Skeletal muscle satellite cell (primary cell): Measurements from ENCODE around the gene CALD1.

Experiments
- H3K27me3 ChIP-seq: 2 replicates; pipeline ENCODE4 v1.7.0; 2013; ENCODE audit warnings: low read length; ENCODE audit not compliant: control insufficient read depth, insufficient read depth
- H3K36me3 ChIP-seq: 2 replicates; pipeline ENCODE4 v1.7.0; 2013; ENCODE audit warnings: mild to moderate bottlenecking, control low read depth, low read length; ENCODE audit not compliant: insufficient read depth
- H3K4me1 ChIP-seq: 2 replicates; pipeline ENCODE4 v1.7.0; 2013; ENCODE audit warnings: low read length; ENCODE audit not compliant: control insufficient read depth, insufficient read depth
- H3K4me2 ChIP-seq: 2 replicates; pipeline ENCODE4 v1.7.0; 2013; ENCODE audit warnings: mild to moderate bottlenecking, low read length
- H3K4me3 ChIP-seq: 2 replicates; pipeline ENCODE4 v1.7.0; 2013; ENCODE audit warnings: low read length
- H3K9ac ChIP-seq: 2 replicates; pipeline ENCODE4 v1.7.0; 2013; ENCODE audit warnings: mild to moderate bottlenecking, low read depth, low read length, moderate library complexity
- H3K9me3 ChIP-seq: replicated peaks from 2 replicates; pipeline ENCODE4 v1.7.0; 2013; ENCODE audit warnings: mild to moderate bottlenecking, control low read depth, low read length

Gene CALD1

DNA sequence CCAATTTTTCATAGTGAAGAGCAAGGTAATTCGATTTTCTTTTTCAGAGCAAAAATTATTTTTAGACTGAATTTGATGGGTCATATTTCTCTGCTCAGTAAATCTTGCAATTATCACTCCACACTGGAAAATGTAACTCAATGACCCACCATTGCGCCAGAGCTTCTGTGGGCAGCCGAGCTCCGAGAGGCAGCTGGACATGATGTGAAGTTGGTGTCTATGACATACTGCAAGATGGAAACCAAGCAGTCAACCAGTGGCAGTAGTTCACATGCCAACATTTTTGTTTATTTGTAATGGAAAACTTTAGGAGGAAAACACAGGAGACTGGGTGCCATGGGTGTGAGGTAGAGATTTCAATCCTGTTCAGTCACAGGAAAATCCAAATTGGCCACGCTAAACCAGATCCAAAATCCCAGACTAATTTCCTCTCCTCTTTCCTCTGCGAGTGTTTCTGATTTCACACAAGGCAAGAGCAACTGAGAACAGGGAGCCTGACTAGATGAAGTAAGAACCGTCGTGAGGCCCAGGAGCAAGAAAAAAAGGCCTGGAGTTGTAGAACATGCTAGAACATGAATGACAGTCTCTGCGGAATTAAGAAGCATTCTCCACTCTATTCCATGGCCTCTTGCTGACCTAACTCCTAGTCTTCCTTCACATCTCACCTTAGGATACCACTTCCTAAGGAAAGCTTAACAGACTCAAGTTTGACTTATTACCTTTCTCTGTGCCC is 39.3 kb downstream of the CALD1 start:
- H3K4me2 ChIP-seq = no peak overlapping the region
- peaks cover 22% of the 10 kb centered on the region for H3K4me1 ChIP-seq
- H3K9me3 ChIP-seq = no peaks in the 10 kb centered on the region
- peaks cover 19% of the 10 kb centered on the region for H3K36me3 ChIP-seq
- no peak overlapping the region for H3K4me3 ChIP-seq
- H3K9ac ChIP-seq = no peak overlapping the region
- no peaks in the 10 kb centered on the region for H3K27me3 ChIP-seq

DNA sequence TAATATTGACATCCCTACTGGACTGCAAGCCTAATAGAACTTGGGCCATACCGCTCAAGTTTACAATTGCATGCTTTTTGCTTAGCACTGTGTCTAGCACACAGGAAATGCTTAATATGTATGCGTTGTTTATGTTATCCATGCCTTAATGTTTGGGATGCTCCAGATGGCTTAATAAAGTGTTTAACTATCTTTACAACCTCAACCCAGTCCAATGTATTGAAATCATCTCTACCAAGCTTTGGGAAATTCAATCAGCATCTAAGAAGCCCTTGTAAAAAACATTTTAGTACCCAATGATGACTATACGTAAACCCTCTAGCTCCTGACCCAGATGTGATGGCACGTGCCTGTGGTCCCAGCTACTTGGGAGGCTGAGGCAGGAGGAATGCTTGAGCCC is 40.0 kb downstream of the CALD1 start:
- Histone ChIP-seq H3K27me3 (no peaks in the 10 kb centered on the region), H3K4me3 (no peak overlapping the region), H3K4me1 (peaks cover 23% of the 10 kb centered on the region), H3K4me2 (no peak overlapping the region), H3K36me3 (peaks cover 14% of the 10 kb centered on the region), H3K9ac (no peak overlapping the region), H3K9me3 (no peaks in the 10 kb centered on the region)

DNA sequence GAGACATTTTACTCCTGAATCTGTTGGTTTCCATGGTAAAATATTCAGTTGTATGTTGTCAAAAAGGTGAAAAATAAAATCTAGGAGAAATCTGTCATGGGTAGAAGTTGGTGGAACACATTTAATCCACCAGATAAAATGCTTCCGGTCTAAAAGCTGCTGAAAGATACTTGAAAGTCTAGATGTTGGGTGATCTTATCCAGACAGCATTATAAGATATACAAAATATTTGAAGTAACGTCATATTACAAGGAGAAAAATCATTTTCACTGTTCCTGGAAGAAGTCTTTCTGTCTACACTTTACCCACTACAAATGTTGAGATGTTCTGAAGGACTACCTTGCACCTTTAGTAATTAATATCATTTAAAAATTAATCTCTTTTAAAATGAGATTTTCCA is 40.9 kb downstream of the CALD1 start:
- Histone ChIP-seq H3K27me3 (no peaks in the 10 kb centered on the region), H3K4me2 (no peak overlapping the region), H3K4me3 (no peak overlapping the region), H3K36me3 (peaks cover 13% of the 10 kb centered on the region), H3K9ac (no peak overlapping the region), H3K4me1 (peaks cover 26% of the 10 kb centered on the region), H3K9me3 (no peaks in the 10 kb centered on the region)

DNA sequence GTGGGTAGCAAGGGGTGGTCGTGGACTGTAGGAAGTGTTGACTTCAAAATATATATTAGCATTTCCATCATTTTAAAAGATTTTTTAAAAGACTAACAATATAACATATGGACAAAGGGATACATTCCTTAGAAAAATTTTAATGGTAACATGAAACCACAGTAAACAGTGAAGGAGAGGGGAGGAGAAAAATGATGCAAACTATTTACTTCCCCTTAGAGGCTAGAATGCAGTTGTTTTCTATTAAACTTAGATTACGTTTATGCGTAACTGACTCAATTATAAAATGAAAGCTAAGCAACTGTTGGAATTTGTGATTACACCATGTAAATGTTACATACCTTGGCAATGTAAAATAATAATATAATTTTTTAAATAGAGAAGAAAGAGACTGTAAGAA is 41.3 kb downstream of the CALD1 start:
- Histone ChIP-seq H3K4me2 (no peak overlapping the region), H3K9ac (no peak overlapping the region), H3K4me1 (peaks cover 30% of the 10 kb centered on the region), H3K9me3 (no peaks in the 10 kb centered on the region), H3K27me3 (no peaks in the 10 kb centered on the region), H3K36me3 (peaks cover 13% of the 10 kb centered on the region), H3K4me3 (no peak overlapping the region)

DNA sequence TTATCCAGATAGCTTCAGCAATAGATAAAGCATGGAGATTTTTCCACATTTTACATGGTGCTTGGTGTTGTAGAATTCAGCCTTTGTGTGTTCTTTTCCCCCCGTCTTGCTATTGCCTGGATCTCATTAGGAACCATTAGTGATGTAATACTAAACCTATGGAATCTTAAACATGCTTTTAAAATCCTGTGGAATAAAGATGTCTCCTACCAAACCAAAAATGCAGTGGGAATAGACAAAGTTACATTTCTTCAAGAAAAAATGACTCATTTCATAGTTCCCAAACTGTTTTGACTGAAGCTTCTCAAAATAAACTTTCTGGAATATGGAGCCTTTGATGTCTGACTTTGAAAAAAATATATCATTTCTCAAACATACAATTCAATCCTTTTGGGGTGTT is 44.0 kb downstream of the CALD1 start:
- Histone ChIP-seq H3K4me2 (peak overlapping the region; percentile 17), H3K27me3 (no peaks in the 10 kb centered on the region), H3K36me3 (peaks cover 13% of the 10 kb centered on the region), H3K9me3 (no peaks in the 10 kb centered on the region), H3K9ac (peak overlapping the region; percentile 41), H3K4me3 (no peak overlapping the region), H3K4me1 (peaks cover 50% of the 10 kb centered on the region)

DNA sequence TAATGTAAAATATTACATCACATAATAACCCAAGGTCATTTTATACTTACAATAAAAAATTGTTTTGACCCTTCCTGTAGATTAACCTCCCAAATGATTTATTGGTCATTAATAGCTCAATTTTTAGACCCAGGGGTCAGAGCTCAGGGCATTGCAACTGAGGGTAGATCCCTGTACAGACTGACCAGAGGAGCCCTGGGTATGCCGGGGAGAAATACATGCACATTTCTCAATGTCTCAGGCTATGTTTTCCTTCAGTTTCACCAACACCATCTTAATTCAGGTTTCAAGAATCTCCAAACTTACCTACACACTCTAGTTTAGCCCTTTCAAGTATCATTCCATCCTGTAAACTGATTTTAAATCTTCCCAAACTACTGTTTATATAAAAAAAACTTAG is 46.2 kb downstream of the CALD1 start:
- Histone ChIP-seq H3K4me1 (peaks cover 57% of the 10 kb centered on the region), H3K4me3 (peak overlapping the region; percentile 24), H3K9ac (peak overlapping the region; percentile 68), H3K36me3 (peaks cover 4% of the 10 kb centered on the region), H3K27me3 (no peaks in the 10 kb centered on the region), H3K9me3 (no peaks in the 10 kb centered on the region), H3K4me2 (peak overlapping the region; percentile 47)

DNA sequence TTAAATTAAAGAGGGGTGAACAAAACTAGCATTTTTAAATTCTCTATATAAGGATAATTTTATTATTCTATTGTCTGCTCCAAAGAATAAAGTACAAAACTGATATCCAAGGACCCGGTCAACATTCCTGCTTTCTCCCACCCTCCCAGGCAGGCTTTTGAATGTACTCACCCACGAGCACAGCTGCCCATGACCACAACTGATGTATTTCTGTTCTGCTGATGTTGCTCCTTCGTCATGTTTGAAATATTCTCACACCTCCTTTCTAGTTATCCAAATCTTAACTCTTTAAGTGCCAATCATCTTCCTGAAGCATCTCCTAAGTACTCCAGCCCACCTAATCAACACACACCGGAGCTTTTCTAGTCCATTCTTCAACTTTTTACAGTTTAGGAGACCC is 46.7 kb downstream of the CALD1 start:
- H3K27me3 ChIP-seq = no peaks in the 10 kb centered on the region
- no peaks in the 10 kb centered on the region for H3K9me3 ChIP-seq
- H3K9ac ChIP-seq = peak overlapping the region; percentile 68
- peaks cover 57% of the 10 kb centered on the region for H3K4me1 ChIP-seq
- H3K36me3 ChIP-seq = peaks cover 4% of the 10 kb centered on the region
- H3K4me3 ChIP-seq = peak overlapping the region; percentile 24
- peak overlapping the region; percentile 47 for H3K4me2 ChIP-seq

DNA sequence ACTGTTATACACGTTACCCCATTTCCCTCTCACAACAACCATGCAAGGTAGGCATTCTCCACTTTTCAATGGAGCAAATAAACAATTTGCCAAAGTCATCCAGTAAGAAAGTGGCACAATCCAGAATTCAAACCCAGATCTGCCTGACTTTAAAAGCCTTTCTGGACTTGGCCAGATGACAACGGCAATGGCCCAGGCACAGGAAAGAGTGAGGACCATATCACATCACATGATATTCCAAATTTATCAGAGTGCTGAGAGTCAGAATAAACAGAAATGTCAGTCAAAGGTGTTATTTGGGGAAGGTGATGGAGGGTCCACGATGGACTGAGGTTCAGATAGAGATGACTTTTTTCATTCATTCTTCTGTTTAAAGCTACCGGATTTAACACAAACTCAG is 48.0 kb downstream of the CALD1 start:
- H3K36me3 ChIP-seq = peaks cover 2% of the 10 kb centered on the region
- no peaks in the 10 kb centered on the region for H3K27me3 ChIP-seq
- no peak overlapping the region for H3K4me2 ChIP-seq
- H3K4me3 ChIP-seq = no peak overlapping the region
- H3K4me1 ChIP-seq = peaks cover 57% of the 10 kb centered on the region
- H3K9me3 ChIP-seq = no peaks in the 10 kb centered on the region
- peak overlapping the region; percentile 77 for H3K9ac ChIP-seq

DNA sequence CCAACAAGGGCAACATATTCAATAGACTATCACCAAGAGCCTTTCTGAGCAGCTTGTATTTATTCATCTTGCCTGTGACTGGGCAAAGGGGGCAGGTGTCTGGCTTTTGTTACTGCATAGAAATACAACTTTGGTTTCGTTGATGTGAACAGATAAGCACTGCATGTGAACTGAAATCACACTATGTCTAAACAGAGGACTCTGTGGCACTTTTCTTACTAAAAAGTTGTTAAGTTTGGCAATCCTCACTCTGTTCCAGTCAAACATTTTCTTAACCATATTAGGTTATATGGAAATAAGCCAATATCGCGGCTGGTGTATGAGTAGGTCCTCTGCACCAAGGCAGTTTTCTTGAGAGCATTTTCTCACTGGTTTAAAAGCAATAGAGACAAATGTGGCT is 48.5 kb downstream of the CALD1 start:
- H3K4me3 ChIP-seq = peak overlapping the region; percentile 26
- H3K36me3 ChIP-seq = peaks cover 2% of the 10 kb centered on the region
- H3K9ac ChIP-seq = peak overlapping the region; percentile 77
- H3K9me3 ChIP-seq = no peaks in the 10 kb centered on the region
- peaks cover 56% of the 10 kb centered on the region for H3K4me1 ChIP-seq
- peak overlapping the region; percentile 59 for H3K4me2 ChIP-seq
- no peaks in the 10 kb centered on the region for H3K27me3 ChIP-seq

DNA sequence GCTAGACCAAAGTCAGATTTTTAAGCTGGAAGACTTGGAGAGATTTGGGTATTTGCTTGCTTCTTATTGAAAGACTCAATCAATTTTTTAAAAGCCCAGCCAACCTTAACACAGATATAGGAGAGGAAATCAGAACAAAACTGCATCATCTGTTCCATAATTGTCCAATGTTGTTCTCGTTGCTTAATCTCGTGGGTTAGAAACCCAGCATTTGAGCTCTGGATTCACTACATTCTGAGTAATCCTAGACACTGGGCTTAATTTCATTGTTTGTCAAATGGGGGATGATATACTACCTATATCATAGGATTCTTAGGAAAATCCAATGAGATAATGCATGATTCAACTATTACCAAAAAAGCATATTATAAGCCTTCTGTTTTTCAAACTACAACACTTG is 48.9 kb downstream of the CALD1 start:
- Histone ChIP-seq H3K27me3 (no peaks in the 10 kb centered on the region), H3K4me1 (peaks cover 51% of the 10 kb centered on the region), H3K9me3 (no peaks in the 10 kb centered on the region), H3K4me2 (peak overlapping the region; percentile 59), H3K4me3 (peak overlapping the region; percentile 26), H3K9ac (peak overlapping the region; percentile 77), H3K36me3 (peaks cover 2% of the 10 kb centered on the region)

DNA sequence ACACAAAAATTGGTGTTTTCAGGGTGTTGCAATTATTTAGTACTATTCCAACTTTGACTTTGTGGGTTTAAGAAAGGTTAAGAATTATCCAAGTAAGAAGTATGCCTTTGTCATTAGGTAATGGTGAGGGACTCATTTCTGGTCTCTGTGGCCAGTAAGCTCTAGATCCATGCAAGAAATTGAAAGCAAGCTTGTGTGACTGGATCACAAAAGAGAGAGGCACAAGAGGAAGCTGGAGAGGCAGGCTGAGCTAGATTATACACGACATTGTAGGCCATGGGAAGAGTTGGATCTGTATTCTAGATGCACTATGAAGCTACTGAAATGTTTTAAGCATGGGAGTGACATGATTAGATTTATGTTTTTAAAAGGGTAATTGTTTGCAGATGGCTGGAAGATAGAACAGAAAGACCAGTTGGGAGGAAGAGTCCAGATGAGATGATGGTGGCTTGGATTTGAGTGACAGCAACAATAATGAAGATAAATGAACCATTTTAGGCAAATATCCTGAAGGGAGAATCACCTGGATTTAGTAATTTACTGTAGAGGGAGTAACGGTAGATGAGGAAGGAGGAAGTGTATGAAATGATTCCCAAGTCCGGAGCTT is 50.0 kb downstream of the CALD1 start:
- Histone ChIP-seq H3K9me3 (no peaks in the 10 kb centered on the region), H3K4me3 (no peak overlapping the region), H3K9ac (no peak overlapping the region), H3K4me2 (no peak overlapping the region), H3K36me3 (peaks cover 2% of the 10 kb centered on the region), H3K4me1 (peaks cover 40% of the 10 kb centered on the region), H3K27me3 (no peaks in the 10 kb centered on the region)

DNA sequence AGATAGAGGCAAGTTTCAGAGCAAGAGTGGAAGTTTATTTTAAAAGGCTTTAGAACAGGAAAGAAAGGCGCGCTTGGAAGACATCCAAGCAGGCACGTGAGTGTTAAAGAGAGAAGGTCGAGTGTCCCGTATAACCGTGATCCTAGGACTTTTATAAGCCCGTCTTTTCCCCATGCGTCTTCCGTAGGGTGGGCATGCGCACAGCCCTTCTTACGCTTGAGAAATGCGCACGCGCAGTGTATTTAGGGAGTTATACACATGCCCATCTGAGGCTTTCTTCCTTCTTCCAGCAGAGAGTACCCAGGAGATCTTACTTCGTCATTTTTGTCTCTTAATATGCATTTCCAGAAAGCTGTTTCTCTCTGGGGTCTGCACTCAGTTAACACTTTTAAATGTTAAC is 52.4 kb downstream of the CALD1 start:
- H3K4me1 ChIP-seq = peaks cover 28% of the 10 kb centered on the region
- H3K4me2 ChIP-seq = no peak overlapping the region
- no peak overlapping the region for H3K9ac ChIP-seq
- no peaks in the 10 kb centered on the region for H3K9me3 ChIP-seq
- H3K36me3 ChIP-seq = peaks cover 2% of the 10 kb centered on the region
- H3K27me3 ChIP-seq = no peaks in the 10 kb centered on the region
- no peak overlapping the region for H3K4me3 ChIP-seq
